Type B pancreatic cell (in vitro differentiated cells): ENCODE data around the gene CHRNA10. TPM values are rescaled to one million over a fixed set of nuclear protein-coding genes. Genes with fewer than 3 reads are reported as not detected.

Experiments used
- DNase-seq: peaks from one replicate; pipeline ENCODE4 v3.0.0; 2021; ENCODE audit warnings: mixed read lengths; ENCODE audit not compliant: unreplicated experiment; ENCODE audit errors: extremely low spot score
- H3K27ac Mint-ChIP-seq: 2 replicates; pipeline ENCODE4 v1.8.0; 2021; ENCODE audit warnings: mild to moderate bottlenecking, mixed read lengths
- H3K27me3 Mint-ChIP-seq: 2 replicates; pipeline ENCODE4 v1.8.0; 2021; ENCODE audit warnings: mixed read lengths
- H3K36me3 Mint-ChIP-seq: 2 replicates; pipeline ENCODE4 v1.8.0; 2021; ENCODE audit warnings: mixed read lengths
- H3K4me1 Mint-ChIP-seq: one replicate; pipeline ENCODE4 v1.8.0; 2021; ENCODE audit warnings: mixed read lengths; ENCODE audit not compliant: unreplicated experiment
- H3K4me3 Mint-ChIP-seq: 2 replicates; pipeline ENCODE4 v1.8.0; 2021; ENCODE audit warnings: mild to moderate bottlenecking, mixed read lengths
- H3K9me3 Mint-ChIP-seq: 2 replicates; pipeline ENCODE4 v1.8.0; 2021; ENCODE audit warnings: mixed read lengths
- total RNA-seq: library from RNA; stranded (reverse); gene quantifications from 2 replicates; pipeline ENCODE4 v1.2.1, GENCODE V29; 2021; ENCODE audit warnings: low replicate concordance
- TF ChIP-seq, protein P1 (sequence below): fragments of 200-600 bp; sonication (generic); conservative IDR thresholded peaks from 2 replicates; pipeline ENCODE4 v1.5.0; 2021; ENCODE audit warnings: antibody characterized with exemption, mild to moderate bottlenecking

CHRNA10 gene
- total RNA-seq, 1 donor from 2014 or later = 2.9 TPM

GRCh38 chr11:3642071-3642951 is 28.9 kb downstream of the CHRNA10 start:
- H3K4me1 Mint-ChIP-seq = no peaks in the 10 kb centered on the region
- H3K36me3 Mint-ChIP-seq = peaks cover 3% of the 10 kb centered on the region
- peak overlapping the region; percentile 94 for H3K4me3 Mint-ChIP-seq
- H3K9me3 Mint-ChIP-seq = peaks cover 4% of the 10 kb centered on the region
- DNase-seq = peak; percentile 89
- TF ChIP-seq, protein P1, sequence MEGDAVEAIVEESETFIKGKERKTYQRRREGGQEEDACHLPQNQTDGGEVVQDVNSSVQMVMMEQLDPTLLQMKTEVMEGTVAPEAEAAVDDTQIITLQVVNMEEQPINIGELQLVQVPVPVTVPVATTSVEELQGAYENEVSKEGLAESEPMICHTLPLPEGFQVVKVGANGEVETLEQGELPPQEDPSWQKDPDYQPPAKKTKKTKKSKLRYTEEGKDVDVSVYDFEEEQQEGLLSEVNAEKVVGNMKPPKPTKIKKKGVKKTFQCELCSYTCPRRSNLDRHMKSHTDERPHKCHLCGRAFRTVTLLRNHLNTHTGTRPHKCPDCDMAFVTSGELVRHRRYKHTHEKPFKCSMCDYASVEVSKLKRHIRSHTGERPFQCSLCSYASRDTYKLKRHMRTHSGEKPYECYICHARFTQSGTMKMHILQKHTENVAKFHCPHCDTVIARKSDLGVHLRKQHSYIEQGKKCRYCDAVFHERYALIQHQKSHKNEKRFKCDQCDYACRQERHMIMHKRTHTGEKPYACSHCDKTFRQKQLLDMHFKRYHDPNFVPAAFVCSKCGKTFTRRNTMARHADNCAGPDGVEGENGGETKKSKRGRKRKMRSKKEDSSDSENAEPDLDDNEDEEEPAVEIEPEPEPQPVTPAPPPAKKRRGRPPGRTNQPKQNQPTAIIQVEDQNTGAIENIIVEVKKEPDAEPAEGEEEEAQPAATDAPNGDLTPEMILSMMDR = no peak
- peak overlapping the region; percentile 77 for H3K27ac Mint-ChIP-seq
- H3K27me3 Mint-ChIP-seq = peaks cover 10% of the 10 kb centered on the region

- TF ChIP-seq, protein P1 = no peak
- no peak for DNase-seq
- Mint-ChIP-seq H3K27me3 (peaks cover 8% of the 10 kb centered on the region), H3K4me3 (peak within 1 kb of the TSS; percentile 94), H3K4me1 (no peaks in the 10 kb centered on the region), H3K9me3 (peaks cover 4% of the 10 kb centered on the region), H3K27ac (peak within 1 kb of the TSS; percentile 77), H3K36me3 (peaks cover 3% of the 10 kb centered on the region)
These were observed 29.5 kb downstream of the CHRNA10 start, which contains the start of gene ART5 for GRCh38 chr11:3641701-3642070. TSS of gene ART5 (minus strand) at chr11:3641992. CDS start at chr11:3641862, 130 bp downstream.

DNA sequence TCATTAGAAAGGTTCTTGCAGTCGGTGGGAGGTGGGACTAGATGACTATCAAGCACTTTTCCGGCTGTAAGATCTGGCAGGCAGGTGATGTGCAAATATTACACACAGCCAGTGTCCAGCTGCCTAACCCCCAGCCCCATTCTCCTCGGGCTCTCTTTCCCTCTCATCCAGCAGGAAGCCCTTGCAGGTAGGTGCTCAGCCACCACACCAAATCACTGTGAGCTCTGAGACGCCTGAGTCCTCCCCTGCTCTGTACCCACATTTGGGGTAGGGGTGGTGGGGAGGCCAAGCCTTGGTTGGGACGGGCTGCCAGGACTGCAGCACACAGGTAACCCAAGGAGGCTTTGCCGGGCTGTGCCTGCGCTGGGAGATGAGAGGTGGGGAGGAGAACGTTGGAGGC is 30.0 kb downstream of the CHRNA10 start:
- Mint-ChIP-seq H3K27me3 (peaks cover 8% of the 10 kb centered on the region), H3K27ac (no peak overlapping the region), H3K4me1 (no peaks in the 10 kb centered on the region)

DNA sequence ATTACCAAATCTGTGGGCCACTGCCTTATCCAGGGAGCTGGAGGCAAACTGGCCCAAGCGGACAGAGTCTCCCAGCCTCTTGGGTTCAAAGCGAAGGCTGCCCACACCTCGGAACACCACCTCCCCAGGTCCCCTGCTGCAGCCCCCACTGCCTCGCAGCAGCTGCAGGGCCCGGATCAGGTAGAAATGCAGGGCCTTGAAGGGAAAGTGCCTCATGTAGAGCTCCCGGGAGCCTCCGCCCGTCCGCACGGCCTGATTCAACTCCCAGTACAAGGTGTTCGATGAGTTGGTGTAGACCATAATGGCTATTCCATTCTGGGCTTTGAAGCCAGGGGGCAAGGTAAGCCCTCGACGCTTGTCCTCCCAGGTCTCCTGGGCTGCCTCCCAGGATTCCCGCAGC is 31.3 kb downstream of the CHRNA10 start:
- H3K9me3 Mint-ChIP-seq = peaks cover 4% of the 10 kb centered on the region
- H3K4me3 Mint-ChIP-seq = no peak overlapping the region
- TF ChIP-seq, protein P1 = no peak
- peaks cover 9% of the 10 kb centered on the region for H3K27me3 Mint-ChIP-seq
- no peak for DNase-seq
- no peaks in the 10 kb centered on the region for H3K4me1 Mint-ChIP-seq
- peaks cover 3% of the 10 kb centered on the region for H3K36me3 Mint-ChIP-seq
- H3K27ac Mint-ChIP-seq = no peak overlapping the region

More for the DNA sequence above, 30.0 kb downstream of the CHRNA10 start:
- DNase-seq = no peak
- Mint-ChIP-seq H3K36me3 (peaks cover 3% of the 10 kb centered on the region), H3K4me3 (peak overlapping the region; percentile 84), H3K9me3 (peaks cover 4% of the 10 kb centered on the region)
- TF ChIP-seq, protein P1 = no peak

GRCh38 chr11:3638513-3638912 is 32.7 kb downstream of the CHRNA10 start:
- peaks cover 12% of the 10 kb centered on the region for H3K27me3 Mint-ChIP-seq

More at GRCh38 chr11:3638513-3638912, 32.7 kb downstream of the CHRNA10 start:
- no peak overlapping the region for H3K27ac Mint-ChIP-seq
- H3K9me3 Mint-ChIP-seq = peaks cover 4% of the 10 kb centered on the region
- H3K4me3 Mint-ChIP-seq = no peak overlapping the region
- no peak for DNase-seq
- TF ChIP-seq, protein P1 = no peak
- H3K36me3 Mint-ChIP-seq = peaks cover 3% of the 10 kb centered on the region
- no peaks in the 10 kb centered on the region for H3K4me1 Mint-ChIP-seq
